CD14-positive monocyte (primary cell): ENCODE results near the gene GASK1A. TPM values are rescaled to one million over a fixed set of nuclear protein-coding genes. Genes with fewer than 3 reads are reported as not detected.
"Not testable (repeated sequence)": the region's sequence is repeated elsewhere in the genome, so short reads cannot be mapped to it uniquely, and the experiment has no call there.

Source experiments
- DNase-seq, 3 donors: peaks; one replicate each; pipeline ENCODE4 v3.0.0-alpha.2; 2011 to 2022
- H2AFZ ChIP-seq: 2 replicates; pipeline ENCODE4 v1.6.0; 2012; ENCODE audit warnings: mild to moderate bottlenecking, low read depth, low read length, inconsistent platforms; ENCODE audit not compliant: insufficient read depth, poor library complexity, severe bottlenecking
- H3K27ac ChIP-seq, 2 donors: 1 replicate in 1 of 2; 2 replicates in 1 of 2; pipeline ENCODE4 v1.5.1; 2012 to 2013; ENCODE audit warnings: low read length in 2 of 2, control low read depth in 1 of 2, inconsistent platforms in 1 of 2, low read depth in 1 of 2, mild to moderate bottlenecking in 1 of 2
- H3K27me3 ChIP-seq, 2 donors: one replicate each; pipeline versions ENCODE4 v1.6.0 to v1.6.1; 2011 to 2013; ENCODE audit warnings: low read length in 2 of 2; ENCODE audit not compliant: control insufficient read depth in 2 of 2, insufficient read depth in 2 of 2
- H3K36me3 ChIP-seq, 2 donors: replicated peaks in 1 of 2; 1 replicate in 1 of 2; 2 replicates in 1 of 2; pipeline versions ENCODE4 v1.5.1 to v1.6.1; 2012 to 2013; ENCODE audit warnings: low read length in 2 of 2, control low read depth in 1 of 2, inconsistent platforms in 1 of 2, mild to moderate bottlenecking in 1 of 2; ENCODE audit not compliant: insufficient read depth in 2 of 2, control insufficient read depth in 1 of 2
- H3K4me1 ChIP-seq, 2 donors: 1 replicate in 1 of 2; 2 replicates in 1 of 2; pipeline versions ENCODE4 v1.5.1 to v1.6.1; 2012 to 2013; ENCODE audit warnings: low read length in 2 of 2, control low read depth in 1 of 2, inconsistent platforms in 1 of 2, mild to moderate bottlenecking in 1 of 2, moderate library complexity in 1 of 2; ENCODE audit not compliant: insufficient read depth in 2 of 2, control insufficient read depth in 1 of 2
- H3K4me2 ChIP-seq: replicated peaks from 2 replicates; pipeline ENCODE3; 2012; ENCODE audit warnings: low read length, moderate library complexity, mild to moderate bottlenecking; ENCODE audit not compliant: poor library complexity, severe bottlenecking; ENCODE audit errors: extremely low read depth
- H3K4me3 ChIP-seq, 3 experiments: fragments of 200-600 bp in 1 of 3; sonication (generic) in 1 of 3; replicated peaks in 1 of 3; 1 replicate in 2 of 3; 2 replicates in 1 of 3; pipeline ENCODE4 v1.5.1; 2011 to 2013; ENCODE audit warnings: low read length in 3 of 3, mild to moderate bottlenecking in 3 of 3, control low read depth in 2 of 3, low read depth in 2 of 3, inconsistent platforms in 1 of 3, moderate library complexity in 1 of 3
- H3K79me2 ChIP-seq: 2 replicates; pipeline ENCODE4 v1.6.0; 2012; ENCODE audit warnings: mild to moderate bottlenecking, control low read depth, inconsistent platforms, low read length, moderate library complexity; ENCODE audit not compliant: insufficient read depth
- H3K9ac ChIP-seq: 2 replicates; pipeline ENCODE4 v1.6.0; 2017; ENCODE audit warnings: low read length, mild to moderate bottlenecking; ENCODE audit not compliant: insufficient read depth, poor library complexity, severe bottlenecking
- H3K9me3 ChIP-seq, 2 donors: replicated peaks in 1 of 2; 1 replicate in 1 of 2; 2 replicates in 1 of 2; pipeline versions ENCODE4 v1.5.1 to v1.6.1; 2012 to 2013; ENCODE audit warnings: low read length in 2 of 2, control low read depth in 1 of 2; ENCODE audit not compliant: control insufficient read depth in 1 of 2, insufficient read depth in 1 of 2
- H4K20me1 ChIP-seq: 2 replicates; pipeline ENCODE4 v1.6.0; 2012; ENCODE audit warnings: mild to moderate bottlenecking, low read length, control low read depth, moderate library complexity; ENCODE audit not compliant: insufficient read depth
- H3K27ac Mint-ChIP-seq, 7 donors: one replicate each; pipeline ENCODE4 v1.8.0; 2020; ENCODE audit warnings: mild to moderate bottlenecking in 7 of 7, mixed read lengths in 7 of 7, moderate library complexity in 6 of 7, inconsistent platforms in 2 of 7
- H3K27me3 Mint-ChIP-seq, 3 donors: one replicate each; pipeline ENCODE4 v1.8.0; 2021 to 2022; ENCODE audit warnings: low read depth in 3 of 3, mild to moderate bottlenecking in 3 of 3, mixed read lengths in 3 of 3, moderate library complexity in 3 of 3, inconsistent platforms in 1 of 3
- H3K36me3 Mint-ChIP-seq, 2 donors: one replicate each; pipeline ENCODE4 v1.8.0; 2020; ENCODE audit warnings: mixed read lengths in 2 of 2, inconsistent platforms in 1 of 2, mild to moderate bottlenecking in 1 of 2
- H3K4me1 Mint-ChIP-seq: one replicate; pipeline ENCODE4 v1.8.0; 2020; ENCODE audit warnings: mild to moderate bottlenecking, mixed read lengths
- H3K4me3 Mint-ChIP-seq, 2 donors: one replicate each; pipeline ENCODE4 v1.8.0; 2020; ENCODE audit warnings: mild to moderate bottlenecking in 2 of 2, mixed read lengths in 2 of 2, moderate library complexity in 1 of 2
- H3K9me3 Mint-ChIP-seq, 7 donors: one replicate each; pipeline ENCODE4 v1.8.0; 2020 to 2022; ENCODE audit warnings: mixed read lengths in 7 of 7, mild to moderate bottlenecking in 6 of 7, moderate library complexity in 6 of 7, inconsistent platforms in 2 of 7
- CTCF ChIP-seq: fragments of 200-600 bp; IDR thresholded peaks from one replicate; pipeline ENCODE4 v1.8.0; 2022; ENCODE audit warnings: antibody characterized with exemption, mild to moderate bottlenecking
- WGBS: methylation state at CpG from one replicate; pipeline ENCODE4 v1.1.5; 2013; ENCODE audit warnings: missing lambda C conversion rate; ENCODE audit not compliant: insufficient coverage; 5-methylcytosine and 5-hydroxymethylcytosine counted together
- intact Hi-C, 2 donors: fragments of 100-400 bp; cut with micrococcal nuclease; formaldehyde crosslinking; loops; one replicate each; pipeline versions ENCODE4 v1.15.0 to v1.15.1; 2023
- polyA plus RNA-seq, 3 donors: library from polyadenylated mRNA; depleted of rRNA in 1 of 3; unstranded in 2 of 3; stranded (reverse) in 1 of 3; fragments of 300-500 nt in 2 of 3; fragments of >200 nt in 1 of 3; fragmentation: Illumina TruSeq in 2 of 3; gene quantifications; 1 replicate in 2 of 3; 2 replicates in 1 of 3; pipeline ENCODE4 v1.2.3, GENCODE V29; 2012 to 2021

GASK1A gene
- polyA plus RNA-seq, 3 donors: 0.13 TPM; not detected in 2

DNA sequence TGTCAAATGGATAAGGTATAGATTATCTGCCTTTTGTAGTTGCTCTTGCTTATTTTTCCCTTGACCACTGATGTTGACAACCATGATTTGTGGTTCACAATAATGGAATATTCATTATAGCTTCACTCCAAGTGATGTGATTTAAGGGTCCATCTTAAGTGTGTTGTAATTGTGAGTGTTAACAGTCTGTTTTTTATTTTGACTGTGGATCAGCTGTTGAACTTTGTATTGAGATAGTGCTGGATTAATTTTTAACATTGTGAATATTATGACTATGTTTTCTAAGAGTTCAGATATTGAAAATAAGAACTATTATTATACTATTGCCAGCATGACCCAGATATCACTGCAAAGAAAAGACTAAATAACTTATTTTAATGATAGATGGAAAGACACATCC lies 8.6 kb upstream of the GASK1A start:
- no peaks in the 10 kb centered on the region for H3K4me1 Mint-ChIP-seq
- no peaks in the 10 kb centered on the region for H3K36me3 Mint-ChIP-seq
- no peaks in the 10 kb centered on the region for H3K4me1 ChIP-seq
- H3K27me3 Mint-ChIP-seq: peaks cover 0 to 2% (median 1%) of the 10 kb centered on the region in 3 donors
- no peak overlapping the region for H3K9ac ChIP-seq
- H3K9me3 Mint-ChIP-seq: peaks cover 19 to 32% (median 26%) of the 10 kb centered on the region in 7 donors
- H3K27ac ChIP-seq: no peak overlapping the region
- no peaks in the 10 kb centered on the region for H3K36me3 ChIP-seq
- no peak for DNase-seq
- no peak overlapping the region for H3K4me2 ChIP-seq
- H3K27ac Mint-ChIP-seq: no peak overlapping the region
- intact Hi-C loops: no loop called here
- TF ChIP-seq CTCF: no peak
- H3K9me3 ChIP-seq: peaks cover 17 to 20% of the 10 kb centered on the region in 2 donors
- no peaks in the 10 kb centered on the region for H4K20me1 ChIP-seq
- no peaks in the 10 kb centered on the region for H3K27me3 ChIP-seq
- H2AFZ ChIP-seq: no peak overlapping the region
- no peaks in the 10 kb centered on the region for H3K79me2 ChIP-seq
- no peak overlapping the region for H3K4me3 Mint-ChIP-seq
- no peak overlapping the region for H3K4me3 ChIP-seq

- DNase-seq: no peak
- intact Hi-C loops: no loop called here
These were observed 7.9 kb upstream of the GASK1A start for GRCh38 chr3:42970976-42971772.

DNA sequence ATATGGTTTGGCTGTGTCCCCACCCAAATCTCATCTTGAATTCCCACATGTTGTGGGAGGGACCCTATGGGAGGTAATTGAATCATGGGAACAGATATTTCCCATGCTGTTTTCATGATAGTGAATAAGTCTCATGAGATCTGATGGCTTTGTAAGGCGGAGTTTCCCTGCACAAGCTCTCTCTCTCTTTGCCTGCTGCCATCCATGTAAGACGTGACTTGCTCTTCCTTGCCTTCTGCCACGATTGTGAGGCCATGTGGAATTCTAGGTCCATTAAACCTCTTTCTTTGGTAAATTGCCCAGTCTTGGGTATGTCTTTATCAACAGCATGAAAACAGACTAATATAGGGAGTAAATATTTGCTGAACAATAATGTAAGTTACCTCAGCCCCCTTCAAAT lies 4.2 kb upstream of the GASK1A start:
- peaks cover 11% of the 10 kb centered on the region for H3K4me1 Mint-ChIP-seq
- H3K27me3 Mint-ChIP-seq: peaks cover 18 to 23% (median 20%) of the 10 kb centered on the region in 3 donors
- H3K27ac ChIP-seq, DNase-seq, H3K27ac Mint-ChIP-seq, H2AFZ ChIP-seq, H3K4me3 ChIP-seq, H3K4me2 ChIP-seq, H4K20me1 ChIP-seq, H3K4me3 Mint-ChIP-seq, H3K36me3 ChIP-seq, H3K79me2 ChIP-seq, intact Hi-C loops, H3K36me3 Mint-ChIP-seq, H3K9ac ChIP-seq: not testable (repeated sequence)
- Histone ChIP-seq H3K9me3 (peaks cover 17 to 20% of the 10 kb centered on the region in 2 donors), H3K27me3 (peaks cover 6 to 20% of the 10 kb centered on the region in 2 donors), H3K4me1 (peaks cover 9 to 13% of the 10 kb centered on the region in 2 donors)
- peaks cover 25 to 48% (median 34%) of the 10 kb centered on the region in 7 donors for H3K9me3 Mint-ChIP-seq
- 100% methylated on average over 3 of the region's 3 CpGs for WGBS

More at GRCh38 chr3:42970976-42971772, 7.9 kb upstream of the GASK1A start:
- no peak overlapping the region for H2AFZ ChIP-seq
- no CpG with 5 or more reads among the region's 3 CpGs for WGBS
- H3K4me1 ChIP-seq: no peaks in the 10 kb centered on the region
- H3K9me3 ChIP-seq: peaks cover 17 to 20% of the 10 kb centered on the region in 2 donors
- no peak for TF ChIP-seq CTCF
- H3K4me1 Mint-ChIP-seq: no peaks in the 10 kb centered on the region
- H3K79me2 ChIP-seq: no peaks in the 10 kb centered on the region
- H3K9me3 Mint-ChIP-seq: peaks cover 23 to 37% (median 28%) of the 10 kb centered on the region in 7 donors
- no peaks in the 10 kb centered on the region for H3K27me3 ChIP-seq
- H3K36me3 ChIP-seq: no peaks in the 10 kb centered on the region
- no peak overlapping the region for H3K27ac Mint-ChIP-seq
- no peak overlapping the region for H3K4me2 ChIP-seq
- no peak overlapping the region for H3K27ac ChIP-seq
- no peak overlapping the region for H3K4me3 ChIP-seq
- no peak overlapping the region for H3K9ac ChIP-seq
- peaks cover 0 to 3% (median 2%) of the 10 kb centered on the region in 3 donors for H3K27me3 Mint-ChIP-seq
- H3K4me3 Mint-ChIP-seq: no peak overlapping the region
- no peaks in the 10 kb centered on the region for H4K20me1 ChIP-seq
- H3K36me3 Mint-ChIP-seq: no peaks in the 10 kb centered on the region
